Sigmoid colon (tissue), 7 donors: ENCODE measurements around the gene ADGRV1. TPM values are rescaled to one million over a fixed set of nuclear protein-coding genes. Genes with fewer than 3 reads are reported as not detected.
"Not testable (repeated sequence)": the region's sequence is repeated elsewhere in the genome, so short reads cannot be mapped to it uniquely, and the experiment has no call there.

Experiments
- DNase-seq: peaks from one replicate; pipeline ENCODE4 v3.0.0-alpha.2; 2019
- H3K27ac ChIP-seq, 4 donors: fragments of 200-600 bp; sonication (generic); one replicate each; pipeline ENCODE4 v1.5.1; 2016 to 2019; ENCODE audit warnings: mild to moderate bottlenecking in 1 of 4
- H3K27me3 ChIP-seq, 3 donors: fragments of 200-600 bp; sonication (generic); one replicate each; pipeline ENCODE4 v1.5.1; 2019; ENCODE audit warnings: mild to moderate bottlenecking in 1 of 3
- H3K36me3 ChIP-seq, 4 donors: fragments of 200-600 bp; sonication (generic); one replicate each; pipeline ENCODE4 v1.5.1; 2016 to 2019
- H3K4me1 ChIP-seq, 4 donors: fragments of 200-600 bp; sonication (generic); one replicate each; pipeline ENCODE4 v1.5.1; 2017 to 2019
- H3K4me3 ChIP-seq, 4 donors: fragments of 200-600 bp; sonication (generic); one replicate each; pipeline ENCODE4 v1.5.1; 2017 to 2019; ENCODE audit warnings: mild to moderate bottlenecking in 2 of 4, moderate library complexity in 1 of 4
- H3K9me3 ChIP-seq, 4 donors: fragments of 200-600 bp in 3 of 4; sonication (generic) in 3 of 4; one replicate each; pipeline versions ENCODE4 v1.5.1 to v1.6.1; 2013 to 2019
- EP300 ChIP-seq, 4 donors: sonication (generic); formaldehyde crosslinking; IDR thresholded peaks; one replicate each; pipeline ENCODE4 v1.6.1; 2017; ENCODE audit warnings: antibody characterized with exemption in 4 of 4
- POLR2A ChIP-seq, 2 donors: fragments of 450-650 bp; IDR thresholded peaks; one replicate each; pipeline ENCODE4 v1.6.1; 2016; ENCODE audit warnings: antibody characterized with exemption in 2 of 2, mild to moderate bottlenecking in 2 of 2, moderate library complexity in 2 of 2
- POLR2AphosphoS5 ChIP-seq, 4 donors: sonication (generic); formaldehyde crosslinking; IDR thresholded peaks; one replicate each; pipeline ENCODE4 v1.6.1; 2017; ENCODE audit warnings: antibody characterized with exemption in 4 of 4
- WGBS, 2 donors: extraction: QIAGEN DNeasy Blood & Tissue Kit; methylation state at CpG; one replicate each; pipeline ENCODE4 v1.1.7; 2013; 5-methylcytosine and 5-hydroxymethylcytosine counted together
- intact Hi-C: fragments of 100-400 bp; cut with DNase I; formaldehyde crosslinking; loops from one replicate; pipeline ENCODE4 v1.15.1; 2023
- polyA plus RNA-seq, 3 donors: library from polyadenylated mRNA; stranded (reverse); fragments of 200-250 nt; gene quantifications; one replicate each; pipeline ENCODE4 v1.2.3, GENCODE V29; 2013
- total RNA-seq, 4 donors: library from RNA; depleted of rRNA; stranded (reverse); fragments of >200 nt; gene quantifications; one replicate each; pipeline ENCODE4 v1.1.0, GENCODE V29; 2016
- TF ChIP-seq, protein P1 (sequence below), 4 experiments: fragments of 450-650 bp in 3 of 4; fragments of 200-600 bp in 1 of 4; IDR thresholded peaks; one replicate each; pipeline ENCODE4 v1.5.1; 2016 to 2019; ENCODE audit warnings: antibody characterized with exemption in 4 of 4, mild to moderate bottlenecking in 3 of 4, moderate library complexity in 2 of 4
- donor health status: healthy with polysubstance abuse.
- donor health status: Bipolar disorder and iron deficiency.
- donor health status: healthy.

ADGRV1 gene
- total and polyA plus RNA-seq, 7 donors, result 0.54 to 2.1 (median 0.74) TPM; not detected in 1

DNA sequence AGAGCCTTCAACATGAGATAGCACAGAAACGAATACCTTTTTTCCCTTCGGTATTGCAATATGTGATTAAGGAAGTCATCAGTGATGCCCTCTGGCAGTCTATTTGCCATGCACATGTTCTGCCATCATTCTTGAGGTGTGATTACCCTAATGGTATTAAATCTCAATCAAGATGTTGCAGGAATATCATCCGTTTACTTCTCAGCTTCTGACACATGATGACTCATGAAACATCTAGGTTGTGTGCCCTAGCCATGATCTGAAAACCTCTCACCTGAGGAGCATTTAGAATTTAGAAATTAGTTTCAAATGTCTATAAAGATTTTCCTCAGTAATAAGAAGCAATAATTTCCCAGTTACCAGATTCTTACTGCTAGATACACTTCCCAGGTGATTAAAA is 209.1 kb downstream of the ADGRV1 start:
- H3K36me3 ChIP-seq, result no peaks in the 10 kb centered on the region
- H3K27me3 ChIP-seq, result no peaks in the 10 kb centered on the region
- WGBS, 2 donors, result 89 to 98% methylated on average over 3 of the region's 3 CpGs
- H3K9me3 ChIP-seq, result no peaks in the 10 kb centered on the region
- no peak for TF ChIP-seq POLR2AphosphoS5 (IDR thresholded peaks at IDR 0.05)
- TF ChIP-seq POLR2A (IDR thresholded peaks at IDR 0.05), result no peak
- no peak for TF ChIP-seq EP300 (IDR thresholded peaks at IDR 0.05)
- TF ChIP-seq, protein P1, sequence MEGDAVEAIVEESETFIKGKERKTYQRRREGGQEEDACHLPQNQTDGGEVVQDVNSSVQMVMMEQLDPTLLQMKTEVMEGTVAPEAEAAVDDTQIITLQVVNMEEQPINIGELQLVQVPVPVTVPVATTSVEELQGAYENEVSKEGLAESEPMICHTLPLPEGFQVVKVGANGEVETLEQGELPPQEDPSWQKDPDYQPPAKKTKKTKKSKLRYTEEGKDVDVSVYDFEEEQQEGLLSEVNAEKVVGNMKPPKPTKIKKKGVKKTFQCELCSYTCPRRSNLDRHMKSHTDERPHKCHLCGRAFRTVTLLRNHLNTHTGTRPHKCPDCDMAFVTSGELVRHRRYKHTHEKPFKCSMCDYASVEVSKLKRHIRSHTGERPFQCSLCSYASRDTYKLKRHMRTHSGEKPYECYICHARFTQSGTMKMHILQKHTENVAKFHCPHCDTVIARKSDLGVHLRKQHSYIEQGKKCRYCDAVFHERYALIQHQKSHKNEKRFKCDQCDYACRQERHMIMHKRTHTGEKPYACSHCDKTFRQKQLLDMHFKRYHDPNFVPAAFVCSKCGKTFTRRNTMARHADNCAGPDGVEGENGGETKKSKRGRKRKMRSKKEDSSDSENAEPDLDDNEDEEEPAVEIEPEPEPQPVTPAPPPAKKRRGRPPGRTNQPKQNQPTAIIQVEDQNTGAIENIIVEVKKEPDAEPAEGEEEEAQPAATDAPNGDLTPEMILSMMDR (IDR thresholded peaks at IDR 0.05), result no peak
- H3K4me3 ChIP-seq, result no peak overlapping the region
- intact Hi-C loops, result no loop called here
- no peaks in the 10 kb centered on the region for H3K4me1 ChIP-seq
- H3K27ac ChIP-seq, result no peak overlapping the region
- DNase-seq, result no peak

DNA sequence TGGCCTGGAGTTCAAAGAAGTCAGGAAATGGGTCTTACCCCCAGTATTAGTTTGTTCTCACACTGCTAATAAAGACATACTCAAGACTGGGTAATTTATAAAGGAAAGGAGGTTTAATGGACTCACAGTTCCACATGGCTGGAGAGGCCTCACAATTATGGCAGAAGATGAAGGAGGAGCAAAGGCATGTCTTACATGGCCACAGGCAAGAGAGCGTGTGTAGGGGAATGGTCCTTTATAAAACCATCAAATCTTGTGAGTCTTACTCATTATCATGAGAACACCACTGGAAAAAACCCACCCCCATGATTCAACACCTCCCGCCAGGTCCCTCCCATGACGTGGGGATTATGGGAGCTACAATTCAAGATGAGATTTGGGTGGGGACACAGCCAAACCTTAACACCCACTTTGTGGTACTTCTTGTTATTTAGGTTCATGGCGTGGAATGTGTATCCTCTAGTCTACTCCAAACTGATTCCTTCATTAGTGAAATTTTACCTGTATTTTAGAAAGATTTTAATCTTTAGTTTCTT is 211.5 kb downstream of the ADGRV1 start:
- DNase-seq, H3K9me3 ChIP-seq, H3K27ac ChIP-seq, H3K36me3 ChIP-seq, H3K4me1 ChIP-seq, H3K4me3 ChIP-seq, H3K27me3 ChIP-seq, intact Hi-C loops: not testable (repeated sequence)
- 94 to 96% methylated on average over 4 of the region's 4 CpGs for WGBS, 2 donors

DNA sequence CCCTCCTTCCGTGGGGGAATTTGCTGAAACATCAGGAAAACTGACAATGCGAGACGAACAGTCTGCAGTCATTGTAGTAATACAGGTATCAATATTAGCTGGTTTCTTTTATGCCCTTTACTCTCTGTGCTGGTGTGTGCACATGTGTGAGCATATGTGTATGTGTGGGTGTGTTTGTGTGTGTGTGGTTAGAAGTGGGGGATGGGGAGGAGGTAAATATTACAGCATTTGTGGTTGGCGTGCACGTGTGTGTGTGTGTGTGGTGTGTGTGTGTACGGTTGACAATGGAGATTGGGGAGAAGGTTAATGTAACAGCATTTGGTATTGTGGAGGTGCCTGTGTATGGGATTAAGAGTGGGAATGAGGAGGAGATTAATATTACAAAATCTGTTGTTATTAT is 219.4 kb downstream of the ADGRV1 start:
- Histone ChIP-seq H3K9me3 (no peaks in the 10 kb centered on the region), H3K4me3 (no peak overlapping the region), H3K36me3 (no peaks in the 10 kb centered on the region), H3K4me1 (no peaks in the 10 kb centered on the region), H3K27ac (no peak overlapping the region), H3K27me3 (no peaks in the 10 kb centered on the region)
- intact Hi-C loops, result no loop called here
- TF ChIP-seq EP300 (IDR thresholded peaks at IDR 0.05) (no peak), POLR2AphosphoS5 (IDR thresholded peaks at IDR 0.05) (no peak), POLR2A (IDR thresholded peaks at IDR 0.05) (no peak)
- TF ChIP-seq, protein P1 (IDR thresholded peaks at IDR 0.05), result no peak
- 88 to 90% methylated on average over 6 of the region's 6 CpGs for WGBS, 2 donors
- no peak for DNase-seq

DNA sequence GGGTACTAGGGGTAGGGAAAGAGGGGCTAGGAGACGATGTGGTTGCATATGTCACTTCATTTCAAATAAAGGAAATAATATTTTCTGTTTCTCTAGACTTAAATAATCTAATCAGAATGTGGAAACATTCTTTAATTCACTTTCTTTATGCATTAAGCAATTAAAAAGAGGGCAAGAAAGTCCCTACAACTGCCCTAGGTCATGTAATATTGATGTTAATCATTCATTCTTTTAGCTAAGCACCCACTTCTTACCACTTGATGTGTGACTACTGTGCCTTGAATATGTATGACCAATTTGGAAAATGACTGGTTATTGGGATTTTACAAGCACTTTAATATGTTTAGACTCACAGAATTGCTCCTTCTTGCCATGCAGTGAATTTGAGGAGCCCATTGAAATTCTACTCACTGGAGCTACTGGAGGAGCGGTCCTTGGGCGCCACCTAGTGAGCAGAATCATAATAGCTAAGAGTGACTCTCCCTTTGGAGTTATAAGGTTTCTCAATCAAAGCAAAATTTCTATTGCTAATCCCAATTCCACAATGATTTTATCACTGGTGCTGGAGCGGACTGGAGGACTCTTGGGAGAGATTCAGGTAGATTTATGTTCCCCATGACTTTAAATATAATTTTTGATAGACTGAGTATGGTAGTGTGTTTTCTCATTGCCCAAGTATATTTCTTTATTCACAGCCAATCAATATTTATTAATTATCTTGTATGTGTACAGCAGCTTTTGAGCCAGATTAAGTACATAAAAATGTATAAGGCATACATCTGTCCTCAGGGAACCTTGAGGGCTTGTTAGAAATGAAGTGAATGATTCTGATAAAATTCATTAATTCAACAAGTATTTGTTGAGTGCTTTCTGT is 225.1 kb downstream of the ADGRV1 start:
- intact Hi-C loops, result loop anchor here (5.0 kb wide), 1 partner anchor 341 kb away; no protein-coding TSS in a partner anchor
- H3K36me3 ChIP-seq, result no peaks in the 10 kb centered on the region
- 23 to 25% methylated on average over 4 of the region's 4 CpGs for WGBS, 2 donors
- TF ChIP-seq, protein P1 (IDR thresholded peaks at IDR 0.05), result peak; percentile 15 to 82 (median 42)
- no peak for TF ChIP-seq POLR2AphosphoS5 (IDR thresholded peaks at IDR 0.05)
- H3K4me1 ChIP-seq, result no peaks in the 10 kb centered on the region
- H3K27me3 ChIP-seq, result no peaks in the 10 kb centered on the region
- peak; percentile 75 for DNase-seq
- no peak overlapping the region for H3K4me3 ChIP-seq
- H3K27ac ChIP-seq, result no peak overlapping the region
- H3K9me3 ChIP-seq, result no peaks in the 10 kb centered on the region

DNA sequence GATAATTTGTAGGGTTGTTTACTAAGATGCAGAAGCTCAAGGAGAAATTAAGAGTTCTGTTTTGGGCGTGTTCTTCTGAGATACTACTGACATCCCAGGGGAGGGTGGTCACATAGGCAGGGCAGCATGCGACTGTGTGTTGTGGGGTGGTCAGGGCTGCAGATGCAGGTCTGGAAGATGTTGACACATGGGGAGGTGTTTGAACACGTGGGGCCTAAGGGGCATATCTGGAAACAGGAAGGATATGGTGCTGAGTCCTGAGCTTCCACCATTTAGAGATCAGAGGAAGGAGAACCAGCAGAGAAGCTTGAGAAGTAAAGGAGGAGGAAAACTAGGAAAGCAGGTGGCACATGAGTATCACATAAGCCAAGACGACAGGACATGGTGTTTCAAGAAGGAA is 228.2 kb downstream of the ADGRV1 start:
- no peak overlapping the region for H3K27ac ChIP-seq
- intact Hi-C loops, result no loop called here
- H3K9me3 ChIP-seq, result no peaks in the 10 kb centered on the region
- H3K4me3 ChIP-seq, result no peak overlapping the region
- 68 to 75% methylated on average over 4 of the region's 4 CpGs for WGBS, 2 donors
- H3K4me1 ChIP-seq, result no peaks in the 10 kb centered on the region
- no peak for DNase-seq
- no peaks in the 10 kb centered on the region for H3K36me3 ChIP-seq
- TF ChIP-seq, protein P1 (IDR thresholded peaks at IDR 0.05), result no peak
- TF ChIP-seq POLR2A (IDR thresholded peaks at IDR 0.05), result no peak
- no peak for TF ChIP-seq EP300 (IDR thresholded peaks at IDR 0.05)
- TF ChIP-seq POLR2AphosphoS5 (IDR thresholded peaks at IDR 0.05), result no peak
- H3K27me3 ChIP-seq, result no peaks in the 10 kb centered on the region
